Activated CD4-positive, alpha-beta T cell treated with anti-CD3 and anti-CD28 coated beads for 1 hour (primary cell): ENCODE data around the gene BFSP1.

Experiments
- DNase-seq: peaks from one replicate; pipeline ENCODE4 v3.0.0-alpha.2; 2020

BFSP1 gene

GRCh38 chr20:17518339-17519052 is 12.7 kb downstream of the BFSP1 start:
- DNase-seq, result no peak

GRCh38 chr20:17515053-17515452 is 16.1 kb downstream of the BFSP1 start:
- DNase-seq, result no peak

- DNase-seq, result no peak
Measured at GRCh38 chr20:17513939-17514338, 17.2 kb downstream of the BFSP1 start.

DNA sequence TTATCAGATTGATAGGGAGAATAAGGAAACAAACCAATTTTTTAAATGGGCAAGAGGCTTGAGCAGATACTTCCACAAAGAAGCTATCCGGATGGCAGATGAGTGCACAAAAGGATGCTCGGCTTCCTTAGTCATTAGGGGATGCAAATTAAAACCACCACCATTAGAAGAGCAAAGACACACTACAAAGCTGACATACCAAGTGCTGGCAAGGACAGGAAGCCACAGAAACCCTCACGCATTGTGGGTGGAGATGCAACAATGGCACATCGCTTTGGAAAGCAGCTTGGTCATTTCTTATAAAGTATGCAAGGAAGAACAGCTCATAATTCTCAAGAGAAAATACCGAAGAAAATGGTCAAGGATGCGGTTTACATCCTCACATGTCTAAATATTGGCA is 19.8 kb downstream of the BFSP1 start:
- DNase-seq, result no peak

DNA sequence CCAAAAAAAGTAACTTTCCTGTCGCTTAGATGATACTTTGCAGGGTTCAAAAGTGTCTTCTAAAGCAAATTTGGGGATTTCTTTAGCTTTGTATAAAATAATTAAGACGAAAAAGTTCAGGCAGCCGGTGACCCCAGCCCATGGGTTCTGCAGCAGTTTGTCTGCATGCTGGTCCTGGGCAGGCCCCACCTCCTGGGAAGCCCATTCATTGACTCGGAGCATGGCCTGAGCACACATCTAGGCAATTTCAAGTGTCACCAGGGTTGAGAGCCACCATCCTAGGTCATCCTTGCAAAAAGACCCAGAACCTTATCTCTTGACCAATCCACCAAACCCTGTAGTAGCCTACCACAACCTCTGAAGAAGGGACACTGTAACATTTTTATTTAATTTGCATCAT is 20.6 kb downstream of the BFSP1 start:
- DNase-seq, result no peak

GRCh38 chr20:17508756-17509155 is 22.4 kb downstream of the BFSP1 start:
- no peak for DNase-seq

- DNase-seq, result no peak
Measured at GRCh38 chr20:17507531-17507930, 23.6 kb downstream of the BFSP1 start.

DNA sequence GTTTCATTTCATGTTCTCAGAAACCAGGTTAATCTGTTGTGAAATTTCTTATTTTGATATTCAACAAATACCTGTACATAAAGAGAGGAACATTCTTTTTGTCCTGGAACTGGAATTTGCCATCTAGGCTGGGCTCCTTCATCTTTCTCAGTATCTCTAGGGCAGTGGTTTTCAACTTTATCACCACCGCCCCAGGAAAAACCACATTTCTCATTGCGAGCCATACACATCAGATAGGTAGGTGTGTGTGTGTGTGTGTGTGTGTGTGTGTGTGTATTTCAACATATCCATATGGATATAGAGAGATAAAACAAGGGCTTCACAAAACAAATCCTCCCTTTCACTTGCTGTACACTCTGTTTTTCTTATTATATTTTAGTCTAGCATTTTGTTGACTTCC is 24.1 kb downstream of the BFSP1 start:
- DNase-seq, result no peak

DNA sequence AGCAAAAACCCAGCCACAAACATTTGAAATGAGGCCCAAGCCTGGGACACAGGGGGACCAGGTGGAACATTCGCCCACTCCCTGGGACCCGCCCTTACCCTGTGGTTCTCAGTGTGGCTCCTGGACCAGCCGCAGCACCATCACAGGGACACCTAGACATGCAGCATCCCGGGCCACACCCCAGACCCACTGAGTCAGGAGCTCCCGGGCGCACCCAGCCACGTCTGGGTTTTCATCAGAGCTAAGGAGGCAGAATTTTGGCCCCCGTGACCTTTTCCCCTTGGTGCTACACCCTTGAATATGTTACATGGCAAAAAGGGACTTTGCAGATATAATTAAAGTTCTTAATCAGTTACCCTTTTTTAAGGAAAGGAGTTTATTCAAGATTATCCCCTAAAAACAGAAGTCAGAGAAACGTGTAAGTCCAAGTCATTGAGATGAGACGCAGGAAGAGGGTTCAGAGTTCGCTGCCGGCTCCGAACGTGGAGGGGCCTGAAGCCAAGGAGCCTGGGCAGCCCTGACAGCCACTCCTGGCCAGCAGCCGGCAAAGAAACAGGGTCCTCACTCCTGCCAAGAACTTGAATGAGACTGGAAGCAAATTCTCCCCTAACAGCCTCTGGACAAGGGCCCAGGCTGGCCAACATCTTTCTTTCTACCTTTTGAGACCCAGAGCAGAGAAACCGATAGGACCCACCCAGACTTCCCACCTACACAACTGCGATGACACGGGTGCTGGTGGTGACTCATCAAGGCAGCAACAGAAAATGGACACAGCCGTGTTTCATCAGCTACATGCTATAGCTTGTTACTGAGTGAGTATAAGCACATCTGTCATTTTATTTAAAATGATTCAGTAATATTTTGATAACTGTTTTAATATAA is 25.3 kb downstream of the BFSP1 start:
- no peak for DNase-seq

DNA sequence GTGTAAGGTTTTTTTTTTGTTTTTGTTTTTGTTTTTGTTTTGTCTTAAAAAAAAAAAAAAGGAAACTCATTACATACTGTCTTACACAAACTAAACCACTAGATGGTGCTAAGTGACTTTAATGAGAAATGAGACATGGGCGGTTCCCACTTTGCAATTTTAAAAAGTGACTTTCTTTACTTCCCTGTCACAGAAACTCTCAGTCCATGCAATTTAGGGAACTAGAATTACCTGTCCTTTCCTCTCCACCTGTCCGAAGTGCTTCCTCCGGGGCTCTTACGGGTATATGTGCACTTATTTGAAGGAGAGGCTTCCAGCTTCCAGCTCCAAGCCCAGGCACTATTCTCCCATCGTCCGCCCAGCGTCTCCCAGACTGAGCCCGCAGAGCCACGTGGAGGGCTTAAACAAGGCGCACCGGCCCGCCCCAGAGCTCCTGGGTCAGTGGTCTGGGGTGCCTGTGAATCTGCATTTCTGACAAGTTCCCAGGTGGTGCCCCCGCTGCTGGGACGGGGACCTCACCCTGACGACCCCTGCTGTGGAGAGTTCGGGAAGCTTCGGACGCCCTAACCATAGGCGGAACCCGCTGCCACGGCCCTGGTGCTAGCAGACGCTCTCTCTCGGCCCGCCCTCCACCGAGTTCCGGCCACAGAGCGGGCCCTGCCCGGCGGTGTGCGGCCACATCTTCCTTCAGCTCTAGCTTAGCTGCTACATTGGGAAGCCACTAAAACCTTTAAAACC is 26.1 kb downstream of the BFSP1 start:
- DNase-seq, result peak; percentile 21

GRCh38 chr20:17504066-17504897 is 26.9 kb downstream of the BFSP1 start:
- DNase-seq, result no peak

GRCh38 chr20:17503301-17504065 is 27.7 kb downstream of the BFSP1 start:
- DNase-seq, result no peak

DNA sequence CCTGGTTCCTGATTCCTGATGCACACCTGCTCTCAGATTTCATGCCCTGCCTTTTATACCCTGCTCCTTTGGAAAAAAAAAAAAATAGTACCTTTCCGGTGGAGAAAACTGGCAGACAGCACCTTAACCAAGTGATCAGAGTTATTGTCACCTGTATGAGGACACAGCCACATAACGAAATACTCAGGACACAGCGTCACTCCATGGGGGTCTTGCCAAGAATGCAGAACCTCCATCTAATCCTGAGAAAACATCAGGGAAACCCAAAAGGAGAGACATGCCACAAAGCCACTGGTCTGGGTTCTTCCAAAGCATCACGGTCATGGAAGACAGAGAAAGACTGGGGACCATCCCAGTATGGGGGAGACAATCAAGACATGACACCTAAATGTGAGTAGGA is 29.1 kb downstream of the BFSP1 start:
- DNase-seq, result no peak

DNA sequence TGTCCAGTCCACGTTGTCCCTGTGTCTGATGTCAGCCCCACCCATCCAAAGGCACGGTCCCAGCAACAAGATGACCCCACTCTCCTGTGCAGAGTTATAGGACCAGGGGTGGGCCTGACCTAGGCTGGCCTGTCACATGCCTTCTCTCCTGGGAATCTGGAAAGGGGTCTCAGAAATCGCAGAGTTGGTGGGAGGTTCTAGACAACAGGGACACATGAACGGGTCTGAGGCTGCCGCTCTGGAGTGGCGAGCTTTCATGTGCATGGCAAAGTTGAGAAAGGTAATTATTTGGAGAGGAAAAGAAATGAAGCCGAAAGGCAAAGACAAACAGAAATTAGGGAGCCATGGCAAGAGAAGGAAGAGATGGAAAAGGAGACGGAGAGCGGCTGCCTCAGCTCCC is 29.5 kb downstream of the BFSP1 start:
- no peak for DNase-seq

- no peak for DNase-seq
Measured at GRCh38 chr20:17500826-17501225, 30.4 kb downstream of the BFSP1 start.

GRCh38 chr20:17500271-17500670 is 30.9 kb downstream of the BFSP1 start:
- no peak for DNase-seq

DNA sequence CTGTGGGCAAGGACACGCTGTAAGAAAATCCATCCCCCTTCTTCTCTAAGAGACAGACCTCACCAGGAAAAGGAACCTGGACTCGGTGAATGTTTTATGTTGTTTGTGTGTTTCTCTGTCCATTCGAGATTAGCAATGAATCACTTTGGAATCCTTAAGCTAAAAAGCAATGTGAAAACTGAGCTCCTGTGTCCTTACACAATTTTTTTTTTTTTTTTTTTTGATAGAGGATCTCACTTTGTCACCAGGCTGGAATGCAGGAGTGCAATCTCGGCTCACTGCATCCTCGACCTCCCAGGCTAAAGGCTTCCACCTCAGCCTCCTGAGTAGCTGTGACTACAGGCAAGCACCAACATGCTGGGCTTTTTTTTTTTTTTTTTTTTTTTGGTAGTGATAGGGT is 32.1 kb downstream of the BFSP1 start:
- DNase-seq, result no peak

- DNase-seq, result no peak
Measured at GRCh38 chr20:17498641-17499040, 32.5 kb downstream of the BFSP1 start.

GRCh38 chr20:17497821-17498580 is 33.2 kb downstream of the BFSP1 start:
- DNase-seq, result no peak

GRCh38 chr20:17495826-17496225 is 35.4 kb downstream of the BFSP1 start:
- no peak for DNase-seq

DNA sequence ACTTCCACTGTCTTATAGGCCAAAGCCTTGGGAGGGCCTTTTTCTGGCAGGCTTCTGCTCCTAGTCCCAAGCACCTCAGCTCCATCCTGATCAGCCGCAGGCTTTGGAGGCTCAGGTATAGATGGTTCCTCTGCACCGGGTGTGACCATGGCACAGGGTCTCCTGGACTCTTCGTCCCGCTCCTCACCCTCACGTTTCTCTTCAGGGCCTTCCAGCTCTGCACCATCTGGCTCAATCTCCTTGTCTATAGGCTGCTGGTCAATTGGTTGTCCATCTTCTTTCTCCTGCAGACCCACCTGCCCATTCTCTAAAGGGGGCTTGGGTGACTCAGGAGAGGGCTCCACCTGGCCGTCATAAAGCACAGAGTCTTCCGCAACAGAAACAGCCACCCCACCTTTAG is 37.0 kb downstream of the BFSP1 start:
- DNase-seq, result no peak
